ENCODE data around the gene INPP1. TPM values are rescaled to one million over a fixed set of nuclear protein-coding genes. Genes with fewer than 3 reads are reported as not detected.

The INPP1 gene
- total RNA-seq, 1 experiment from 2014 or later, result 4.0 TPM

DNA sequence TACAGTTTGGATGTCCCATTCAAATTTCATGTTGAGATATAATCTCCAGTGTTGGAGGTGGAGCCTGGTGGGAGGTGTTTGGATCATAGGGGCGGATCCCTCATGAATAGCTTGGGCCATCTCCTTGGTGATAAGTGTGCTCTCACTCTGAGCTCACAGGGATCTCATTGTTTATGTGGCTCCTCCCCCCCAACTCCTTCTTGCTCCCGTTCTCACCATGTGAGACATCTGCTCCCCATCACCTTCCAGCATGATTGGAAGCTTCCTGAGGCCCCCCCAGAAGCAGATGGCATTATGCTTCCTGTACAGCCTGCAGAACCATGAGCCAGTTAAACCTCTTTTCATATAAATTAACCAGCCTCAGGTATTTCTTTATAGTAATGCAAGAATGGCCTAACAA lies 3.0 kb upstream of the INPP1 start:
- CTCF ChIA-PET, result no interaction called here

DNA sequence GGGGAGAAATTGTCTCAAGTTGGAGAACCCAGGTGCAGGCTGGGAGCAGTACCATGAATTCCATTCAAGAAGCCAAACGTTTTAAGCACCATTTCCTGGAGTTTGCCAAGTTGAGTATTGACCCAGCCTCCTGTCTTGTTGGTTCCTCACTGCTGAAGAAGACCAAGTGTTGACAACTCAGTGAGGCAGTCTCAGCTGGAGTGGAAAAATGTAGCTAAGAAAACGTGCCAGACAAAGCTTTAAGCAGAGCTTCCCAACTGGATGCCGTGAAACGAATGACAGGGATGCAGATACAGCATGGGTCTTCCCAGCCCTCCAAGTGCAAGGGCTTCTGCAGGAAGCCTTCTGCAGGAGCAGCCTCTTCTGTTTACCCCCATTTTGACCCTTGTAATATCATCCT lies 778 bp upstream of the INPP1 start:
- Histone ChIP-seq H3K4me3 (ENCODE audit: low read length) (no peak overlapping the region), H3K27me3 (ENCODE audit: low read length) (no peaks in the 10 kb centered on the region), H3K36me3 (ENCODE audit: low read depth, low read length) (no peaks in the 10 kb centered on the region), H3K4me2 (ENCODE audit: low read length) (no peak overlapping the region), H3K79me2 (ENCODE audit: low read length) (peaks cover 18% of the 10 kb centered on the region), H3K9me3 (ENCODE audit: low read length) (no peaks in the 10 kb centered on the region), H2AFZ (ENCODE audit: low read length) (no peak overlapping the region), H3K4me1 (ENCODE audit: insufficient read depth, low read length) (peaks cover 9% of the 10 kb centered on the region), H3K9me2 (replicated peaks; ENCODE audit: low read length) (no peaks in the 10 kb centered on the region), H3F3A (ENCODE audit: low read length, unreplicated experiment) (no peaks in the 10 kb centered on the region), H4K20me1 (ENCODE audit: low read length) (no peaks in the 10 kb centered on the region), H3K9ac (ENCODE audit: low read length) (no peak overlapping the region), H3K27ac (ENCODE audit: low read length) (no peak overlapping the region)
- intact Hi-C loops (cut with micrococcal nuclease), result no loop called here
- TF ChIP-seq EZH2phosphoT487 (IDR thresholded peaks at IDR 0.05; ENCODE audit: borderline replicate concordance, low read length) (no peak), EZH2 (IDR thresholded peaks at IDR 0.05; ENCODE audit: low read length, unreplicated experiment) (no peak)
- TF ChIP-seq, protein P1, sequence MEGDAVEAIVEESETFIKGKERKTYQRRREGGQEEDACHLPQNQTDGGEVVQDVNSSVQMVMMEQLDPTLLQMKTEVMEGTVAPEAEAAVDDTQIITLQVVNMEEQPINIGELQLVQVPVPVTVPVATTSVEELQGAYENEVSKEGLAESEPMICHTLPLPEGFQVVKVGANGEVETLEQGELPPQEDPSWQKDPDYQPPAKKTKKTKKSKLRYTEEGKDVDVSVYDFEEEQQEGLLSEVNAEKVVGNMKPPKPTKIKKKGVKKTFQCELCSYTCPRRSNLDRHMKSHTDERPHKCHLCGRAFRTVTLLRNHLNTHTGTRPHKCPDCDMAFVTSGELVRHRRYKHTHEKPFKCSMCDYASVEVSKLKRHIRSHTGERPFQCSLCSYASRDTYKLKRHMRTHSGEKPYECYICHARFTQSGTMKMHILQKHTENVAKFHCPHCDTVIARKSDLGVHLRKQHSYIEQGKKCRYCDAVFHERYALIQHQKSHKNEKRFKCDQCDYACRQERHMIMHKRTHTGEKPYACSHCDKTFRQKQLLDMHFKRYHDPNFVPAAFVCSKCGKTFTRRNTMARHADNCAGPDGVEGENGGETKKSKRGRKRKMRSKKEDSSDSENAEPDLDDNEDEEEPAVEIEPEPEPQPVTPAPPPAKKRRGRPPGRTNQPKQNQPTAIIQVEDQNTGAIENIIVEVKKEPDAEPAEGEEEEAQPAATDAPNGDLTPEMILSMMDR (conservative IDR thresholded peaks at IDR 0.05; ENCODE audit: low read depth, low read length), result no peak
- TSS peak; percentile 69 for BruUV-seq (replicated peaks)
- CTCF ChIA-PET, result no interaction called here
- POLR2A ChIA-PET (ENCODE audit: unreplicated experiment), result no interaction called here
- ATAC-seq (no peak), DNase-seq (no peak)

More for the DNA sequence above, 3.0 kb upstream of the INPP1 start:
- Histone ChIP-seq H2AFZ (ENCODE audit: low read length) (no peak overlapping the region), H3K27me3 (ENCODE audit: low read length) (no peaks in the 10 kb centered on the region), H3K9me3 (ENCODE audit: low read length) (no peaks in the 10 kb centered on the region), H3K4me3 (ENCODE audit: low read length) (no peak overlapping the region), H3K27ac (ENCODE audit: low read length) (no peak overlapping the region), H3K9ac (ENCODE audit: low read length) (no peak overlapping the region), H3K36me3 (ENCODE audit: low read depth, low read length) (no peaks in the 10 kb centered on the region), H3K9me2 (replicated peaks; ENCODE audit: low read length) (no peaks in the 10 kb centered on the region), H3K79me2 (ENCODE audit: low read length) (peaks cover 7% of the 10 kb centered on the region), H3K4me2 (ENCODE audit: low read length) (no peak overlapping the region), H3K4me1 (ENCODE audit: insufficient read depth, low read length) (peaks cover 9% of the 10 kb centered on the region), H3F3A (ENCODE audit: low read length, unreplicated experiment) (no peaks in the 10 kb centered on the region), H4K20me1 (ENCODE audit: low read length) (no peaks in the 10 kb centered on the region)
- ATAC-seq (no peak), DNase-seq (peak; percentile 23)
- POLR2A ChIA-PET (ENCODE audit: unreplicated experiment), result no interaction called here
- no TSS peak for BruUV-seq (replicated peaks)
- intact Hi-C loops (cut with micrococcal nuclease), result no loop called here
- TF ChIP-seq EZH2 (IDR thresholded peaks at IDR 0.05; ENCODE audit: low read length, unreplicated experiment) (no peak), EZH2phosphoT487 (IDR thresholded peaks at IDR 0.05; ENCODE audit: borderline replicate concordance, low read length) (no peak)
- TF ChIP-seq, protein P1 (conservative IDR thresholded peaks at IDR 0.05; ENCODE audit: low read depth, low read length), result no peak

DNA sequence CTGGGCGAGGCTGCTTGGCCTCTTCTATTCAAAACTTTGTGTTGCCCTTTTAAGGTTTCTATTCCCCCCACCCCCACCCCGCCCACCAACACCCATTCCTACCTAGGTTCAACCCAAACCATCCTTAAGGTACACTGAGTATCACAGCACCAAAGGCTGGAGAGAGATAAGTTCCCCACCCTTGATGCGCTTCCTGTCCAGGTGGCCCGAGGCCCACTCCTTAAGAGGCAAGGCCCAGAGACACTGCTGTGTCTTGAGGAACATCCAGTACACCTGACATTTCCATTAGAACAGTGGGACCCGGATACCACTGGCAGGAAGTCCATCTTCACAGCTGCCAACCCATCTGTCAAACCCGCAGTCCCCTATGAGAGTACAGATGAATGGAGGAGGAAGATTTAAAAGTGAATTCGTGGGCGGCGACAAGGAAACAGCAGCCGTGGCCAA lies 277 bp upstream of the INPP1 start:
- Histone ChIP-seq H3K9ac (ENCODE audit: low read length) (peak overlapping the region; percentile 74; the same call in 1 of the 2 replicates), H3K4me1 (ENCODE audit: insufficient read depth, low read length) (peaks cover 9% of the 10 kb centered on the region), H3K27ac (ENCODE audit: low read length) (no peak overlapping the region), H3K4me3 (ENCODE audit: low read length) (peak overlapping the region; percentile 94), H3K79me2 (ENCODE audit: low read length) (peaks cover 18% of the 10 kb centered on the region), H3K9me3 (ENCODE audit: low read length) (no peaks in the 10 kb centered on the region), H3K9me2 (replicated peaks; ENCODE audit: low read length) (no peaks in the 10 kb centered on the region), H3K27me3 (ENCODE audit: low read length) (no peaks in the 10 kb centered on the region), H2AFZ (ENCODE audit: low read length) (peak overlapping the region; percentile 99), H4K20me1 (ENCODE audit: low read length) (no peaks in the 10 kb centered on the region), H3F3A (ENCODE audit: low read length, unreplicated experiment) (no peaks in the 10 kb centered on the region), H3K4me2 (ENCODE audit: low read length) (peak overlapping the region; percentile 97), H3K36me3 (ENCODE audit: low read depth, low read length) (no peaks in the 10 kb centered on the region)
- no TSS peak for BruUV-seq (replicated peaks)
- ATAC-seq, result no peak; the same call in 1 of the 2 replicates
- TF ChIP-seq, protein P1 (conservative IDR thresholded peaks at IDR 0.05; ENCODE audit: low read depth, low read length), result no peak
- TF ChIP-seq EZH2 (IDR thresholded peaks at IDR 0.05; ENCODE audit: low read length, unreplicated experiment) (no peak), EZH2phosphoT487 (IDR thresholded peaks at IDR 0.05; ENCODE audit: borderline replicate concordance, low read length) (no peak)
- no peak for DNase-seq
- POLR2A ChIA-PET (ENCODE audit: unreplicated experiment), result no interaction called here
- CTCF ChIA-PET, result no interaction called here
- intact Hi-C loops (cut with micrococcal nuclease), result no loop called here

All from PC-3 (cell line).